WTC11 (cell line): ENCODE measurements around the gene CRTC2. TPM values are rescaled to one million over a fixed set of nuclear protein-coding genes. Genes with fewer than 3 reads are reported as not detected.

Experiments used
- ATAC-seq: fragments of 200-7000 bp; cut with Tn5 transposase; 2 replicates; pipeline ENCODE4 v1.10.0; 2021; ENCODE audit warnings: mild to moderate bottlenecking, moderate library complexity
- CTCF ChIA-PET: fragments of 300-600 bp; sonication (Branson Sonifier 250); formaldehyde crosslinking; loops from one replicate; lab custom pipeline; 2021; ENCODE audit warnings: antibody characterized with exemption; lab: Charles Lee
- POLR2A ChIA-PET: fragments of 350-600 bp; sonication (Branson Sonifier 250); formaldehyde crosslinking; loops from one replicate; lab custom pipeline; 2021; ENCODE audit warnings: antibody characterized with exemption; lab: Charles Lee
- DNase-seq: peaks from one replicate; pipeline ENCODE4 v3.0.0; 2021; ENCODE audit warnings: low spot score
- H3K27ac Mint-ChIP-seq: 2 replicates; pipeline ENCODE4 v1.8.0; 2021; ENCODE audit warnings: mixed read lengths
- H3K27me3 Mint-ChIP-seq: 2 replicates; pipeline ENCODE4 v1.8.0; 2021; ENCODE audit warnings: low read depth, mild to moderate bottlenecking, moderate library complexity, mixed read lengths
- H3K36me3 Mint-ChIP-seq: 2 replicates; pipeline ENCODE4 v1.8.0; 2021; ENCODE audit warnings: mixed read lengths
- H3K4me1 Mint-ChIP-seq: 2 replicates; pipeline ENCODE4 v1.8.0; 2022; ENCODE audit warnings: mixed read lengths
- H3K4me3 Mint-ChIP-seq: 2 replicates; pipeline ENCODE4 v1.8.0; 2021; ENCODE audit warnings: mild to moderate bottlenecking, moderate library complexity, mixed read lengths
- H3K9me3 Mint-ChIP-seq: 2 replicates; pipeline ENCODE4 v1.8.0; 2021; ENCODE audit warnings: mixed read lengths
- ELF4 ChIP-seq: sonication (generic); formaldehyde crosslinking; IDR thresholded peaks from 2 replicates; pipeline ENCODE4 v1.8.1; 2022; ENCODE audit warnings: low read depth, mild to moderate bottlenecking, moderate library complexity, missing genetic modification reagents
- IRF2 ChIP-seq: sonication (generic); formaldehyde crosslinking; IDR thresholded peaks from 2 replicates; pipeline ENCODE4 v1.8.0; 2022; ENCODE audit warnings: low read depth, missing genetic modification reagents, borderline replicate concordance
- JUN ChIP-seq: sonication (generic); formaldehyde crosslinking; IDR thresholded peaks from 2 replicates; pipeline ENCODE4 v1.8.0; 2023; ENCODE audit warnings: mild to moderate bottlenecking, missing genetic modification reagents
- NR3C1 ChIP-seq: sonication (generic); formaldehyde crosslinking; conservative IDR thresholded peaks from 2 replicates; pipeline ENCODE4 v1.8.1; 2023; ENCODE audit warnings: low read depth, mild to moderate bottlenecking, missing genetic modification reagents
- RELA ChIP-seq: sonication (generic); formaldehyde crosslinking; IDR thresholded peaks from 2 replicates; pipeline ENCODE4 v1.8.1; 2022; ENCODE audit warnings: missing genetic modification reagents, mild to moderate bottlenecking, borderline replicate concordance
- SMAD3 ChIP-seq: sonication (generic); formaldehyde crosslinking; IDR thresholded peaks from 2 replicates; pipeline ENCODE4 v1.8.0; 2022; ENCODE audit warnings: missing genetic modification reagents, mild to moderate bottlenecking, borderline replicate concordance
- TEAD4 ChIP-seq: sonication (generic); formaldehyde crosslinking; IDR thresholded peaks from 2 replicates; pipeline ENCODE4 v1.8.0; 2022; ENCODE audit warnings: mild to moderate bottlenecking, missing genetic modification reagents
- ZBTB21 ChIP-seq: sonication (generic); formaldehyde crosslinking; IDR thresholded peaks from 2 replicates; pipeline ENCODE4 v1.8.1; 2023; ENCODE audit warnings: mild to moderate bottlenecking, missing genetic modification reagents, borderline replicate concordance
- ZNF138 ChIP-seq: sonication (generic); formaldehyde crosslinking; conservative IDR thresholded peaks from 2 replicates; pipeline ENCODE4 v1.8.1; 2022; ENCODE audit warnings: mild to moderate bottlenecking, moderate library complexity, missing genetic modification reagents
- total RNA-seq: library from RNA; stranded (reverse); gene quantifications from 3 replicates; pipeline ENCODE4 v1.2.3, GENCODE V29; 2021
- TF ChIP-seq, protein P1 (sequence below): sonication (generic); formaldehyde crosslinking; IDR thresholded peaks from 2 replicates; pipeline ENCODE4 v1.8.1; 2022; ENCODE audit warnings: mild to moderate bottlenecking, moderate library complexity, missing genetic modification reagents
- TF ChIP-seq, protein P2 (sequence below): fragments of 250-450 bp; sonication (Bioruptor Pico); IDR thresholded peaks from 2 replicates; pipeline ENCODE4 v1.9.0; 2021; ENCODE audit warnings: mild to moderate bottlenecking
- TF ChIP-seq, protein P3 (sequence below): sonication (generic); formaldehyde crosslinking; IDR thresholded peaks from 2 replicates; pipeline ENCODE4 v1.8.1; 2022; ENCODE audit warnings: mild to moderate bottlenecking, missing genetic modification reagents, moderate library complexity, borderline replicate concordance
- TF ChIP-seq, protein P4 (sequence below): sonication (generic); formaldehyde crosslinking; IDR thresholded peaks from 2 replicates; pipeline ENCODE4 v1.8.0; 2022; ENCODE audit warnings: mild to moderate bottlenecking, missing genetic modification reagents
- TF ChIP-seq, protein P5 (sequence below): sonication (generic); formaldehyde crosslinking; IDR thresholded peaks from 2 replicates; pipeline ENCODE4 v1.8.0; 2022; ENCODE audit warnings: mild to moderate bottlenecking, missing genetic modification reagents
- TF ChIP-seq, protein P6 (sequence below): sonication (generic); formaldehyde crosslinking; IDR thresholded peaks from 2 replicates; pipeline ENCODE4 v1.8.0; 2022; ENCODE audit warnings: missing genetic modification reagents
- TF ChIP-seq, protein P7 (sequence below): sonication (generic); formaldehyde crosslinking; IDR thresholded peaks from 2 replicates; pipeline ENCODE4 v1.8.1; 2022; ENCODE audit warnings: low read depth, mild to moderate bottlenecking, moderate library complexity, missing genetic modification reagents, borderline replicate concordance

CRTC2 gene
- total RNA-seq, 1 experiment from 2014 or later: 43.7 TPM

DNA sequence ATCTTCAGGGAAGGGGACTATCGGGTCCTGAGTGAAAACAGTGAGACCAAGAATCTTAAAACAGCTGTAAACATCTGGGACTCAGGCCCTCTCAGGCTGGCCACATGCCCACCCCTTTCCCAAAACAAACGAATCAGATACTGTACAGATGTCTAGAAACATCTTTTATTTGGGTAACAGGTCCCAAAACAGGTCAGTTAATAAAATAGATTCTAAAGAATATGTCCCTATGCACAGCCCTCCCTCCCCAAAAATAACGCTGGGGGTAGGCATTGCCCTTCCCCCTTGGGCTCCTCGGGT is 499 bp upstream of the CRTC2 start:
- ATAC-seq (no peak), DNase-seq (no peak)
- peak overlapping the region; percentile 88 for H3K27ac Mint-ChIP-seq
- POLR2A ChIA-PET: interaction anchor here (0.6 to 1.6 kb wide), 4 partner anchors 8 to 37 kb away, joined by 3 to 17 read pairs (median 4); partner anchors contain the start of genes CREB3L4 and DENND4B
- H3K9me3 Mint-ChIP-seq: no peaks in the 10 kb centered on the region
- CTCF ChIA-PET: interaction anchor here (0.6 to 3.1 kb wide), 5 partner anchors 8 to 231 kb away, joined by 3 to 12 read pairs (median 5); partner anchors contain the start of genes CREB3L4, DENND4B, INTS3 and RAB13
- no peak for TF ChIP-seq SMAD3
- TF ChIP-seq RELA: no peak
- TF ChIP-seq, protein P1, sequence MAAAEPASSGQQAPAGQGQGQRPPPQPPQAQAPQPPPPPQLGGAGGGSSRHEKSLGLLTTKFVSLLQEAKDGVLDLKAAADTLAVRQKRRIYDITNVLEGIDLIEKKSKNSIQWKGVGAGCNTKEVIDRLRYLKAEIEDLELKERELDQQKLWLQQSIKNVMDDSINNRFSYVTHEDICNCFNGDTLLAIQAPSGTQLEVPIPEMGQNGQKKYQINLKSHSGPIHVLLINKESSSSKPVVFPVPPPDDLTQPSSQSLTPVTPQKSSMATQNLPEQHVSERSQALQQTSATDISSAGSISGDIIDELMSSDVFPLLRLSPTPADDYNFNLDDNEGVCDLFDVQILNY: no peak
- no peak for TF ChIP-seq ZBTB21 (CRISPR knock-in tag)
- TF ChIP-seq ELF4 (CRISPR knock-in tag): no peak
- TF ChIP-seq ZNF138 (CRISPR knock-in tag): no peak
- TF ChIP-seq IRF2: no peak
- TF ChIP-seq NR3C1 (CRISPR knock-in tag): no peak
- TF ChIP-seq, protein P2, sequence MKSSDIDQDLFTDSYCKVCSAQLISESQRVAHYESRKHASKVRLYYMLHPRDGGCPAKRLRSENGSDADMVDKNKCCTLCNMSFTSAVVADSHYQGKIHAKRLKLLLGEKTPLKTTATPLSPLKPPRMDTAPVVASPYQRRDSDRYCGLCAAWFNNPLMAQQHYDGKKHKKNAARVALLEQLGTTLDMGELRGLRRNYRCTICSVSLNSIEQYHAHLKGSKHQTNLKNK (CRISPR knock-in tag): no peak
- TF ChIP-seq JUN (CRISPR knock-in tag): no peak
- no peak for TF ChIP-seq TEAD4 (CRISPR knock-in tag)
- TF ChIP-seq, protein P3, sequence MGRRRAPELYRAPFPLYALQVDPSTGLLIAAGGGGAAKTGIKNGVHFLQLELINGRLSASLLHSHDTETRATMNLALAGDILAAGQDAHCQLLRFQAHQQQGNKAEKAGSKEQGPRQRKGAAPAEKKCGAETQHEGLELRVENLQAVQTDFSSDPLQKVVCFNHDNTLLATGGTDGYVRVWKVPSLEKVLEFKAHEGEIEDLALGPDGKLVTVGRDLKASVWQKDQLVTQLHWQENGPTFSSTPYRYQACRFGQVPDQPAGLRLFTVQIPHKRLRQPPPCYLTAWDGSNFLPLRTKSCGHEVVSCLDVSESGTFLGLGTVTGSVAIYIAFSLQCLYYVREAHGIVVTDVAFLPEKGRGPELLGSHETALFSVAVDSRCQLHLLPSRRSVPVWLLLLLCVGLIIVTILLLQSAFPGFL (CRISPR knock-in tag): no peak
- TF ChIP-seq, protein P4, sequence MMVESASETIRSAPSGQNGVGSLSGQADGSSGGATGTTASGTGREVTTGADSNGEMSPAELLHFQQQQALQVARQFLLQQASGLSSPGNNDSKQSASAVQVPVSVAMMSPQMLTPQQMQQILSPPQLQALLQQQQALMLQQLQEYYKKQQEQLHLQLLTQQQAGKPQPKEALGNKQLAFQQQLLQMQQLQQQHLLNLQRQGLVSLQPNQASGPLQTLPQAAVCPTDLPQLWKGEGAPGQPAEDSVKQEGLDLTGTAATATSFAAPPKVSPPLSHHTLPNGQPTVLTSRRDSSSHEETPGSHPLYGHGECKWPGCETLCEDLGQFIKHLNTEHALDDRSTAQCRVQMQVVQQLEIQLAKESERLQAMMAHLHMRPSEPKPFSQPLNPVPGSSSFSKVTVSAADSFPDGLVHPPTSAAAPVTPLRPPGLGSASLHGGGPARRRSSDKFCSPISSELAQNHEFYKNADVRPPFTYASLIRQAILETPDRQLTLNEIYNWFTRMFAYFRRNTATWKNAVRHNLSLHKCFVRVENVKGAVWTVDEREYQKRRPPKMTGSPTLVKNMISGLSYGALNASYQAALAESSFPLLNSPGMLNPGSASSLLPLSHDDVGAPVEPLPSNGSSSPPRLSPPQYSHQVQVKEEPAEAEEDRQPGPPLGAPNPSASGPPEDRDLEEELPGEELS (CRISPR knock-in tag): no peak
- TF ChIP-seq, protein P5, sequence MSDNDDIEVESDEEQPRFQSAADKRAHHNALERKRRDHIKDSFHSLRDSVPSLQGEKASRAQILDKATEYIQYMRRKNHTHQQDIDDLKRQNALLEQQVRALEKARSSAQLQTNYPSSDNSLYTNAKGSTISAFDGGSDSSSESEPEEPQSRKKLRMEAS (CRISPR knock-in tag): no peak
- TF ChIP-seq, protein P6, sequence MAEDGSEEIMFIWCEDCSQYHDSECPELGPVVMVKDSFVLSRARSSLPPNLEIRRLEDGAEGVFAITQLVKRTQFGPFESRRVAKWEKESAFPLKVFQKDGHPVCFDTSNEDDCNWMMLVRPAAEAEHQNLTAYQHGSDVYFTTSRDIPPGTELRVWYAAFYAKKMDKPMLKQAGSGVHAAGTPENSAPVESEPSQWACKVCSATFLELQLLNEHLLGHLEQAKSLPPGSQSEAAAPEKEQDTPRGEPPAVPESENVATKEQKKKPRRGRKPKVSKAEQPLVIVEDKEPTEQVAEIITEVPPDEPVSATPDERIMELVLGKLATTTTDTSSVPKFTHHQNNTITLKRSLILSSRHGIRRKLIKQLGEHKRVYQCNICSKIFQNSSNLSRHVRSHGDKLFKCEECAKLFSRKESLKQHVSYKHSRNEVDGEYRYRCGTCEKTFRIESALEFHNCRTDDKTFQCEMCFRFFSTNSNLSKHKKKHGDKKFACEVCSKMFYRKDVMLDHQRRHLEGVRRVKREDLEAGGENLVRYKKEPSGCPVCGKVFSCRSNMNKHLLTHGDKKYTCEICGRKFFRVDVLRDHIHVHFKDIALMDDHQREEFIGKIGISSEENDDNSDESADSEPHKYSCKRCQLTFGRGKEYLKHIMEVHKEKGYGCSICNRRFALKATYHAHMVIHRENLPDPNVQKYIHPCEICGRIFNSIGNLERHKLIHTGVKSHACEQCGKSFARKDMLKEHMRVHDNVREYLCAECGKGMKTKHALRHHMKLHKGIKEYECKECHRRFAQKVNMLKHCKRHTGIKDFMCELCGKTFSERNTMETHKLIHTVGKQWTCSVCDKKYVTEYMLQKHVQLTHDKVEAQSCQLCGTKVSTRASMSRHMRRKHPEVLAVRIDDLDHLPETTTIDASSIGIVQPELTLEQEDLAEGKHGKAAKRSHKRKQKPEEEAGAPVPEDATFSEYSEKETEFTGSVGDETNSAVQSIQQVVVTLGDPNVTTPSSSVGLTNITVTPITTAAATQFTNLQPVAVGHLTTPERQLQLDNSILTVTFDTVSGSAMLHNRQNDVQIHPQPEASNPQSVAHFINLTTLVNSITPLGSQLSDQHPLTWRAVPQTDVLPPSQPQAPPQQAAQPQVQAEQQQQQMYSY (CRISPR knock-in tag): no peak
- TF ChIP-seq, protein P7, sequence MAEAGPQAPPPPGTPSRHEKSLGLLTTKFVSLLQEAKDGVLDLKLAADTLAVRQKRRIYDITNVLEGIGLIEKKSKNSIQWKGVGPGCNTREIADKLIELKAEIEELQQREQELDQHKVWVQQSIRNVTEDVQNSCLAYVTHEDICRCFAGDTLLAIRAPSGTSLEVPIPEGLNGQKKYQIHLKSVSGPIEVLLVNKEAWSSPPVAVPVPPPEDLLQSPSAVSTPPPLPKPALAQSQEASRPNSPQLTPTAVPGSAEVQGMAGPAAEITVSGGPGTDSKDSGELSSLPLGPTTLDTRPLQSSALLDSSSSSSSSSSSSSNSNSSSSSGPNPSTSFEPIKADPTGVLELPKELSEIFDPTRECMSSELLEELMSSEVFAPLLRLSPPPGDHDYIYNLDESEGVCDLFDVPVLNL (CRISPR knock-in tag): no peak
- H3K4me3 Mint-ChIP-seq: peak overlapping the region; percentile 94
- peaks cover 33% of the 10 kb centered on the region for H3K36me3 Mint-ChIP-seq
- no peaks in the 10 kb centered on the region for H3K27me3 Mint-ChIP-seq
- H3K4me1 Mint-ChIP-seq: peaks cover 50% of the 10 kb centered on the region
